Measurements from ENCODE around the gene BEND7. TPM values are rescaled to one million over a fixed set of nuclear protein-coding genes. Genes with fewer than 3 reads are reported as not detected.

Gene BEND7
- total and polyA plus RNA-seq, 9 of the 15 experiments (the other 6 are each of a cell fraction or from before 2014, with no cell fraction given): 1.3 to 11.4 (median 5.2) TPM

GRCh38 chr10:13404305-13404759 lies 124.5 kb downstream of the BEND7 start (continued):
- no peak for TF ChIP-seq ZBTB5 (IDR thresholded peaks at IDR 0.05)
- peak; percentile 88 for TF ChIP-seq ZNF316 (IDR thresholded peaks at IDR 0.05)
- no peak for TF ChIP-seq ZNF311 (CRISPR knock-in tag; IDR thresholded peaks at IDR 0.05)
- peak; percentile 53; the same call in 1 of the 2 replicates for TF ChIP-seq ZNF584 (CRISPR knock-in tag; IDR thresholded peaks at IDR 0.05; ENCODE audit: low read depth)
- peak; percentile 100 for TF ChIP-seq SMARCE1 (IDR thresholded peaks at IDR 0.05)
- no peak for TF ChIP-seq MTF1 (CRISPR knock-in tag; IDR thresholded peaks at IDR 0.05; ENCODE audit: borderline replicate concordance)
- no peak for TF ChIP-seq IRF9 (tag; IDR thresholded peaks at IDR 0.05)
- peak in 1 of 2 experiments; percentile 38; a peak in 1 of 4 replicates for TF ChIP-seq NONO (IDR thresholded peaks at IDR 0.05; ENCODE audit: low read depth in 2 of 2, low read length in 1 of 2)
- TF ChIP-seq CAMTA2 (CRISPR knock-in tag; conservative IDR thresholded peaks at IDR 0.05): no peak
- TF ChIP-seq ZKSCAN3 (CRISPR knock-in tag; IDR thresholded peaks at IDR 0.05): no peak
- peak in 1 of 2 experiments; percentile 60 for TF ChIP-seq AFF1 (IDR thresholded peaks at IDR 0.05; ENCODE audit: low read depth in 1 of 2, partially characterized antibody in 2 of 2)
- no peak for TF ChIP-seq IFI16 (CRISPR knock-in tag; IDR thresholded peaks at IDR 0.05)
- peak; percentile 71 for TF ChIP-seq RBM25 (IDR thresholded peaks at IDR 0.05; ENCODE audit: low read depth, low read length, severe bottlenecking)
- TF ChIP-seq ZNF589 (CRISPR knock-in tag; IDR thresholded peaks at IDR 0.05; ENCODE audit: low read depth): peak; percentile 92; the same call in 1 of the 2 replicates
- TF ChIP-seq NFE2 (IDR thresholded peaks at IDR 0.05; ENCODE audit: low read depth): peak; percentile 85
- TF ChIP-seq, protein P1, sequence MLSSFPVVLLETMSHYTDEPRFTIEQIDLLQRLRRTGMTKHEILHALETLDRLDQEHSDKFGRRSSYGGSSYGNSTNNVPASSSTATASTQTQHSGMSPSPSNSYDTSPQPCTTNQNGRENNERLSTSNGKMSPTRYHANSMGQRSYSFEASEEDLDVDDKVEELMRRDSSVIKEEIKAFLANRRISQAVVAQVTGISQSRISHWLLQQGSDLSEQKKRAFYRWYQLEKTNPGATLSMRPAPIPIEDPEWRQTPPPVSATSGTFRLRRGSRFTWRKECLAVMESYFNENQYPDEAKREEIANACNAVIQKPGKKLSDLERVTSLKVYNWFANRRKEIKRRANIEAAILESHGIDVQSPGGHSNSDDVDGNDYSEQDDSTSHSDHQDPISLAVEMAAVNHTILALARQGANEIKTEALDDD (IDR thresholded peaks at IDR 0.05): peak; percentile 56; the same call in 1 of the 2 replicates
- peak; percentile 95 for TF ChIP-seq EP300 (IDR thresholded peaks at IDR 0.05; ENCODE audit: low read length)
- peak; percentile 37; the same call in 1 of the 2 replicates for TF ChIP-seq KLF13 (tag; IDR thresholded peaks at IDR 0.05; ENCODE audit: borderline replicate concordance, low read depth)
- TF ChIP-seq CREB1 (IDR thresholded peaks at IDR 0.05): peak; percentile 38; the same call in 1 of the 2 replicates
- no peak for TF ChIP-seq CREB1 (CRISPR knock-in tag; IDR thresholded peaks at IDR 0.05)
- TF ChIP-seq CBX2 (IDR thresholded peaks at IDR 0.05; ENCODE audit: insufficient read depth, low read length, poor library complexity, severe bottlenecking): no peak
- TF ChIP-seq ZNF224 (CRISPR knock-in tag; IDR thresholded peaks at IDR 0.05): no peak

Measured in K562 (cell line).